ENCODE measurements around the gene BRF1. TPM values are rescaled to one million over a fixed set of nuclear protein-coding genes. Genes with fewer than 3 reads are reported as not detected.

BRF1 gene
- total RNA-seq, 4 donors from 2014 or later: 77.6 to 114 (median 99.5) TPM

DNA sequence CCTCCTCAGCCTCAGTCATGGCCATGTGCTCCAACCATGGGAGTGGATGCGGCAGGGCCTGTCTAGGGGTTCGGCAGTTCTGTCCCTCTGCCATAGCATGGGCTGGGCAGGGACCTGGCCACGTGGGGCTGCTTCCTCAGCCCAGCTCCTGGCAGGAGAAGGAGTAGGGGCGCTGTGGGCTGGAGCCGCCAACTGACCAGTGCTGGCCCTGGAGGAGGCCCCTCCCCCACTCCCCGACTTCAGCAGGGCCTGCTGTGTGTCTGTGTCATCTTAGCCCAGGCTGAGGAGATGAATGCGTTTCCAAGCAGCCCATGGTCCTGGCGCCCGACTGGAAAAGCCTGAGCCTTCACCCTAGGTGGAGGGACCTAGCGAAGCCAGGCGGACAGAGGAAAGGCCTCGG is 11.0 kb upstream of the BRF1 start:
- Histone ChIP-seq H3K4me1 (peaks cover 0 to 29% (median 22%) of the 10 kb centered on the region in 4 donors), H3K27ac (no peak overlapping the region), H3K36me3 (peaks cover 0 to 6% (median 0%) of the 10 kb centered on the region in 3 donors), H3K27me3 (no peaks in the 10 kb centered on the region), H3K9me3 (no peaks in the 10 kb centered on the region), H3K4me3 (no peak overlapping the region)
- TF ChIP-seq, protein P1, sequence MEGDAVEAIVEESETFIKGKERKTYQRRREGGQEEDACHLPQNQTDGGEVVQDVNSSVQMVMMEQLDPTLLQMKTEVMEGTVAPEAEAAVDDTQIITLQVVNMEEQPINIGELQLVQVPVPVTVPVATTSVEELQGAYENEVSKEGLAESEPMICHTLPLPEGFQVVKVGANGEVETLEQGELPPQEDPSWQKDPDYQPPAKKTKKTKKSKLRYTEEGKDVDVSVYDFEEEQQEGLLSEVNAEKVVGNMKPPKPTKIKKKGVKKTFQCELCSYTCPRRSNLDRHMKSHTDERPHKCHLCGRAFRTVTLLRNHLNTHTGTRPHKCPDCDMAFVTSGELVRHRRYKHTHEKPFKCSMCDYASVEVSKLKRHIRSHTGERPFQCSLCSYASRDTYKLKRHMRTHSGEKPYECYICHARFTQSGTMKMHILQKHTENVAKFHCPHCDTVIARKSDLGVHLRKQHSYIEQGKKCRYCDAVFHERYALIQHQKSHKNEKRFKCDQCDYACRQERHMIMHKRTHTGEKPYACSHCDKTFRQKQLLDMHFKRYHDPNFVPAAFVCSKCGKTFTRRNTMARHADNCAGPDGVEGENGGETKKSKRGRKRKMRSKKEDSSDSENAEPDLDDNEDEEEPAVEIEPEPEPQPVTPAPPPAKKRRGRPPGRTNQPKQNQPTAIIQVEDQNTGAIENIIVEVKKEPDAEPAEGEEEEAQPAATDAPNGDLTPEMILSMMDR (IDR thresholded peaks at IDR 0.05): no peak
- TF ChIP-seq POLR2A (IDR thresholded peaks at IDR 0.05): no peak
- TF ChIP-seq EP300 (IDR thresholded peaks at IDR 0.05): no peak
- no peak for DNase-seq (ENCODE audit: low spot score in 2 of 2)
- WGBS, 2 donors: 77 to 83% methylated on average over 9 to 12 of the region's 12 CpGs

DNA sequence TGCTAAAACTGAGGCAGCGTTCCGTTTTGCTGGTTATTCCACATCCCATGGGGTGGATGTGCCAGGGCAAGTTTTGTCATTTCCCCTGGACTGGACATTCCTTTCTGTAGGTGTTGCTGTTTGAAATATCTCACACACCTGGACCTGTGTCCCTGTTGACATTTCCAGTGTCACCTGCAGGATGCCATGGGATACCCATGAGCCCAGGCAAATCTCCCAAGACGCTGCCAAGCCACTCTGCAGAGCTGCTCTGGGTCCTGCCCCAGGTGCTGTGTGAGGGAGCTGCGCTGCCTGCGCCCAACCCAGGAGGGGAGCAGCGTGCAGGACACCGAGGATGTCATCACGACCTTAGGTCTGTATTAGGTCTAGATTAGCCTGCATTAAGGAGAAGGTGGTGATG is 8.6 kb upstream of the BRF1 start:
- Histone ChIP-seq H3K27me3 (no peaks in the 10 kb centered on the region), H3K4me3 (no peak overlapping the region), H3K27ac (no peak overlapping the region), H3K9me3 (no peaks in the 10 kb centered on the region), H3K4me1 (peaks cover 0 to 14% (median 7%) of the 10 kb centered on the region in 4 donors), H3K36me3 (peaks cover 0 to 6% (median 0%) of the 10 kb centered on the region in 3 donors)
- WGBS, 2 donors: 95 to 96% methylated on average over 8 of the region's 8 CpGs
- DNase-seq (ENCODE audit: low spot score in 2 of 2): no peak
- TF ChIP-seq POLR2A (IDR thresholded peaks at IDR 0.05) (no peak), EP300 (IDR thresholded peaks at IDR 0.05) (no peak)
- TF ChIP-seq, protein P1 (IDR thresholded peaks at IDR 0.05): no peak

DNA sequence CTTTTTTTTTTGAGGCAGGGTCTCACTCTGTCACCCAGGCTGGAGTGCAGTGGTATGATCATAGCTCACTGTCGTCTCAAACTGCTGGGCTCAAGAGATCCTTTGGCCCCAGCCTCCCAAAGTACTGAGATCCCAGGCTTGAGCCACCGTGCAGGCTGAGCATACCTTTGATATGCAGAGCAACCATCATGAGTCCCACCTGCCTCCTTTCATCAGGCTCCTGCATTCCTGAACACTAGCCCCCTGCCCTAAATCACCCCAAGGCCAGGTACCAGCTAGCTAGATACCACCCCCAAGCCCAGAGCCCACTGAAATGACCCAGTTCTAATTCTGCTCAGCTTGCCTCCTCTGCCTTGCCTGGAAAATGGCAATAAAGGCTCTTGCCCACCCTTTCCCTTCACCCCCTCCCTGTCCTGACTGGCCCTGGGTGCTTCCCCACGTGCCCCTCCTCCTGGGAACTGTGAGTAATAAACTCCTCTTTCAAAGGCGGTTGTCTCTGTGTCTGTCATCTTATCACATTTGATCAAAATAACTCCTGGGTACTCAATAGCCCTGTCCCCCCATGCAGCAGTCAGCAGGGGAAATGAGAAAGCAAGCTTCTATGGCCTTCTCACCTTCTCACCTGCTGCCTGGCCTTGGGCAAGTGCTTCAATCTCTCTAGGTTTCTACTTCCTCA is 6.4 kb upstream of the BRF1 start:
- Histone ChIP-seq H3K36me3 (peaks cover 0 to 6% (median 0%) of the 10 kb centered on the region in 3 donors), H3K9me3 (no peaks in the 10 kb centered on the region)

DNA sequence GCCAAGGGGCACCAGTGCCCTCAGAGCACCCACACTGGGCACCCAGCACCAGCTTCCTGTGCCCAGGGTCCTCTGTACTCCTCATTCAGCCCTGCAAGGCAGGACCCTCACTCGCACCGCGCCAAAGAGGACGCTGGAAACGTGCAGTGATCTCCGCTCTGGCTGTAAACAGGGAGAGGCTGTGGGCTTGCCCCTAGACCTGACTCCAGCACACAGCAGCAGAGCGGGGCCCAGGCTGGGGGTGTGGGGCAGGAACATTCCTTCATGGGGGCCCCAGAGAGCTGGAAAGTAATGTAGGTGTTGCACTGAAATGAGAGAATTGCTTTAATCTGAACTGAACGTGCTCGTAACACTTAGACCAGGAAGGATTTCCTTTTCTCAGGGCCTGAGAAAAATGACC is 5.0 kb upstream of the BRF1 start:
- no peaks in the 10 kb centered on the region for H3K9me3 ChIP-seq
- no peaks in the 10 kb centered on the region for H3K27me3 ChIP-seq
- 72 to 79% methylated on average over 9 of the region's 9 CpGs for WGBS, 2 donors

More for the DNA sequence above, 6.4 kb upstream of the BRF1 start:
- DNase-seq (ENCODE audit: low spot score in 2 of 2): no peak
- Histone ChIP-seq H3K27ac (no peak overlapping the region), H3K4me3 (no peak overlapping the region), H3K4me1 (no peaks in the 10 kb centered on the region), H3K27me3 (no peaks in the 10 kb centered on the region)
- no peak for TF ChIP-seq POLR2A (IDR thresholded peaks at IDR 0.05)
- TF ChIP-seq, protein P1 (IDR thresholded peaks at IDR 0.05): no peak
- TF ChIP-seq EP300 (IDR thresholded peaks at IDR 0.05): no peak
- 61 to 72% methylated on average over 4 of the region's 4 CpGs for WGBS, 2 donors

DNA sequence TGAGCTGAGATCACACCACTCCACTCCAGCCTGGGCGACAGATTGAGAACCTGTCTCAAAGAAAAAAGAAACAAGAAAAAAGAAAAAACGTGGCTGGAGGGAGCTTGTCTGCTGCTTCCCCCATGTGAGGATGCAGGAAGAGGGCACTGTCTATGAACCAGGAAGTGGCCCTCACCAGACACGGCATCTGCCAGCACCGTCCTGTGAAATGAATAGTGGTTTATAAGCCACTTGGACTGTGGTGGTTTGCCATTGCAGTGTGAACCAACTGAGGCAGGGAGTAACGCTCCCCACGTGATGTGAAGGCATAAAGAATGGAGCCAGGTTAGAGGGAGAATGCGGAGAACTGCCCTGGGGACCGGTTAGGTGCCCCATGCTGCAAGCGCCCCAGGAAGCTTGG is 4.5 kb upstream of the BRF1 start:
- no peak overlapping the region for H3K27ac ChIP-seq
- H3K4me1 ChIP-seq: peaks cover 0 to 5% (median 2%) of the 10 kb centered on the region in 4 donors
- no peaks in the 10 kb centered on the region for H3K9me3 ChIP-seq
- no peak for DNase-seq (ENCODE audit: low spot score in 2 of 2)
- no peaks in the 10 kb centered on the region for H3K27me3 ChIP-seq
- H3K36me3 ChIP-seq: peaks cover 0 to 6% (median 0%) of the 10 kb centered on the region in 3 donors
- WGBS, 2 donors: 73 to 80% methylated on average over 9 of the region's 9 CpGs
- no peak for TF ChIP-seq EP300 (IDR thresholded peaks at IDR 0.05)
- no peak for TF ChIP-seq POLR2A (IDR thresholded peaks at IDR 0.05)
- TF ChIP-seq, protein P1 (IDR thresholded peaks at IDR 0.05): no peak
- H3K4me3 ChIP-seq: no peak overlapping the region

More for the DNA sequence above, 5.0 kb upstream of the BRF1 start:
- no peak overlapping the region for H3K4me3 ChIP-seq
- DNase-seq (ENCODE audit: low spot score in 2 of 2): no peak
- H3K36me3 ChIP-seq: peaks cover 0 to 6% (median 0%) of the 10 kb centered on the region in 3 donors
- no peak overlapping the region for H3K27ac ChIP-seq
- peaks cover 0 to 5% (median 2%) of the 10 kb centered on the region in 4 donors for H3K4me1 ChIP-seq
- no peak for TF ChIP-seq POLR2A (IDR thresholded peaks at IDR 0.05)
